GM12878 (cell line): ENCODE data around the gene MCF2L2. TPM values are rescaled to one million over a fixed set of nuclear protein-coding genes. Genes with fewer than 3 reads are reported as not detected.

Source experiments
- ATAC-seq: fragments of 200-7000 bp; cut with Tn5 transposase; 3 replicates; pipeline ENCODE4 v1.9.1; 2020; ENCODE audit warnings: mild to moderate bottlenecking, moderate library complexity
- BruUV-seq: library from RNA; stranded (reverse); fragments of 400-500 nt; replicated peaks from 2 replicates; lab custom pipeline; 2021; lab: Mats Ljungman, UMichigan
- CTCF ChIA-PET: fragments of 300-600 bp; sonication (Branson Sonifier 250); formaldehyde crosslinking; extraction: SDS; loops from one replicate; lab custom pipeline; 2021; ENCODE audit warnings: inconsistent platforms; lab: Yijun Ruan, JAX
- POLR2A ChIA-PET: fragments of 350-600 bp; formaldehyde crosslinking; extraction: SDS; loops from one replicate; lab custom pipeline; 2021; ENCODE audit warnings: inconsistent platforms; lab: Charles Lee
- RAD21 ChIA-PET: fragments of 300-600 bp; sonication (Branson Sonifier 250); formaldehyde crosslinking; loops from one replicate; lab custom pipeline; 2023; ENCODE audit warnings: antibody characterized with exemption; ENCODE audit not compliant: unreplicated experiment; lab: Charles Lee
- SMC1A ChIA-PET: fragments of 300-600 bp; sonication (Branson Sonifier 250); formaldehyde crosslinking; loops from one replicate; lab custom pipeline; 2023; ENCODE audit not compliant: unreplicated experiment, uncharacterized antibody; lab: Charles Lee
- DNase-seq: peaks from one replicate; pipeline ENCODE4 v3.0.0-alpha.2; 2011; ENCODE audit warnings: low read depth, low spot score
- FAIRE-seq: peaks from 3 replicates; lab custom pipeline; 2011; peaks lifted over from hg19 to GRCh38; lab: Jason Lieb, UNC
- H2AFZ ChIP-seq: 2 replicates; pipeline ENCODE4 v1.6.0; 2011; ENCODE audit warnings: low read depth, low read length, control low read depth; ENCODE audit not compliant: control insufficient read depth
- H3K27ac ChIP-seq: 2 replicates; pipeline ENCODE4 v1.5.1; 2011; ENCODE audit warnings: control low read depth; ENCODE audit not compliant: control insufficient read depth, insufficient read depth
- H3K27me3 ChIP-seq, 2 experiments: replicated peaks in 1 of 2; 2 replicates each; pipeline versions ENCODE4 v1.6.0 to v1.6.1; 2011; ENCODE audit warnings: low read length in 1 of 2; ENCODE audit not compliant: control insufficient read depth in 2 of 2, insufficient read depth in 2 of 2
- H3K36me3 ChIP-seq, 2 experiments: 2 replicates each; pipeline ENCODE4 v1.5.1; 2011; ENCODE audit warnings: low read length in 1 of 2; ENCODE audit not compliant: control insufficient read depth in 2 of 2, insufficient read depth in 2 of 2
- H3K4me1 ChIP-seq: 2 replicates; pipeline ENCODE4 v1.6.1; 2011; ENCODE audit warnings: mild to moderate bottlenecking, low read length, moderate library complexity, mixed read lengths; ENCODE audit not compliant: control insufficient read depth, insufficient read depth
- H3K4me2 ChIP-seq: 2 replicates; pipeline ENCODE4 v1.6.0; 2011; ENCODE audit warnings: control low read depth; ENCODE audit not compliant: control insufficient read depth, insufficient read depth
- H3K4me3 ChIP-seq: fragments of 200-600 bp; sonication (generic); 2 replicates; pipeline ENCODE4 v1.5.1; 2016
- H3K79me2 ChIP-seq: 2 replicates; pipeline ENCODE4 v1.6.0; 2011; ENCODE audit warnings: low read length; ENCODE audit not compliant: control insufficient read depth, insufficient read depth
- H3K9ac ChIP-seq: 2 replicates; pipeline ENCODE4 v1.8.0; 2011; ENCODE audit warnings: low read length, control low read depth, mixed read lengths; ENCODE audit not compliant: control insufficient read depth, insufficient read depth
- H3K9me3 ChIP-seq: replicated peaks from 3 replicates; pipeline ENCODE4 v1.5.1; 2011; ENCODE audit warnings: mild to moderate bottlenecking, low read length; ENCODE audit not compliant: control insufficient read depth, insufficient read depth
- H4K20me1 ChIP-seq: 2 replicates; pipeline ENCODE4 v1.6.0; 2011; ENCODE audit not compliant: control insufficient read depth, insufficient read depth
- ATF7 ChIP-seq: fragments of 450-650 bp; IDR thresholded peaks from 2 replicates; pipeline ENCODE4 v1.6.1; 2016; ENCODE audit warnings: low read depth, mild to moderate bottlenecking
- JUNB ChIP-seq: IDR thresholded peaks from 2 replicates; pipeline ENCODE4 v1.6.1; 2016; ENCODE audit warnings: antibody characterized with exemption, mild to moderate bottlenecking
- MEF2A ChIP-seq: IDR thresholded peaks from 2 replicates; pipeline ENCODE4 v1.6.1; 2011; ENCODE audit warnings: low read depth, mild to moderate bottlenecking, low read length, moderate library complexity; ENCODE audit not compliant: insufficient read depth
- NFXL1 ChIP-seq: fragments of 450-650 bp; IDR thresholded peaks from 2 replicates; pipeline ENCODE4 v1.6.1; 2017; ENCODE audit warnings: antibody characterized with exemption, mild to moderate bottlenecking, borderline replicate concordance
- SP1 ChIP-seq: IDR thresholded peaks from one replicate; pipeline ENCODE4 v1.6.1; 2011; ENCODE audit warnings: low read depth, low read length
- STAT3 ChIP-seq: IDR thresholded peaks from 2 replicates; pipeline ENCODE4 v1.6.1; 2011; ENCODE audit warnings: low read depth, low read length, improper control_type of control experiment
- ZBTB11 ChIP-seq: fragments of 450-650 bp; formaldehyde crosslinking; IDR thresholded peaks from 2 replicates; pipeline ENCODE4 v1.5.0; 2022; ENCODE audit warnings: mild to moderate bottlenecking, missing genetic modification characterization
- ZNF687 ChIP-seq: fragments of 450-650 bp; IDR thresholded peaks from 2 replicates; pipeline ENCODE4 v1.6.1; 2017; ENCODE audit warnings: mild to moderate bottlenecking, moderate library complexity
- WGBS: methylation state at CpG from one replicate; pipeline ENCODE4 v1.1.6; 2016; ENCODE audit warnings: low lambda C conversion rate; ENCODE audit not compliant: insufficient replicate concordance, insufficient coverage; ENCODE audit errors: missing lambda C conversion rate; 5-methylcytosine and 5-hydroxymethylcytosine counted together
- in situ Hi-C: fragments of 300-500 bp; cut with MboI; formaldehyde crosslinking; loops from 9 replicates; pipeline ENCODE4 v1.14.3; 2018; ENCODE audit warnings: mixed read lengths
- intact Hi-C: fragments of 100-400 bp; cut with micrococcal nuclease; formaldehyde crosslinking; loops from one replicate; pipeline ENCODE4 v1.14.2; 2022; ENCODE audit not compliant: unreplicated experiment
- polyA plus RNA-seq, 11 experiments: library from polyadenylated mRNA; depleted of rRNA in 4 of 11; unstranded in 6 of 11; stranded (reverse) in 5 of 11; fragments of >200 nt; fragmentation: Nextera tagmentation in 4 of 11; fragmentation: Illumina TruSeq in 1 of 11; extraction: Ambion mirVana in 4 of 11; extraction: Trizol in 1 of 11; gene quantifications; 1 replicate in 1 of 11; 2 replicates in 10 of 11; pipeline versions ENCODE4 v1.2.1 to v1.2.3, GENCODE V29; 2011 to 2016; ENCODE audit warnings: inconsistent platforms in 2 of 11, missing spikeins in 2 of 11, low read depth in 1 of 11
- total RNA-seq, 4 experiments: library from RNA; depleted of rRNA in 3 of 4; stranded (reverse); fragments of >200 nt in 3 of 4; fragmentation: Illumina TruSeq in 1 of 4; extraction: Trizol in 1 of 4; gene quantifications; 2 replicates each; pipeline versions ENCODE4 v1.2.1 to v1.2.3, GENCODE V29; 2013 to 2021
- TF ChIP-seq, protein P1 (sequence below): IDR thresholded peaks from 2 replicates; pipeline ENCODE4 v1.6.1; 2012; ENCODE audit warnings: improper control_type of control experiment, low read depth, low read length; ENCODE audit not compliant: insufficient replicate concordance
- TF ChIP-seq, protein P2 (sequence below): fragments of 150-350 bp; IDR thresholded peaks from 2 replicates; pipeline ENCODE4 v1.6.1; 2014; ENCODE audit warnings: mild to moderate bottlenecking, low read depth, low read length

MCF2L2 gene
- total and polyA plus RNA-seq, 10 of the 15 experiments (the other 5 are each of a cell fraction or from before 2014, with no cell fraction given): 0.37 to 2.8 (median 1.4) TPM

DNA sequence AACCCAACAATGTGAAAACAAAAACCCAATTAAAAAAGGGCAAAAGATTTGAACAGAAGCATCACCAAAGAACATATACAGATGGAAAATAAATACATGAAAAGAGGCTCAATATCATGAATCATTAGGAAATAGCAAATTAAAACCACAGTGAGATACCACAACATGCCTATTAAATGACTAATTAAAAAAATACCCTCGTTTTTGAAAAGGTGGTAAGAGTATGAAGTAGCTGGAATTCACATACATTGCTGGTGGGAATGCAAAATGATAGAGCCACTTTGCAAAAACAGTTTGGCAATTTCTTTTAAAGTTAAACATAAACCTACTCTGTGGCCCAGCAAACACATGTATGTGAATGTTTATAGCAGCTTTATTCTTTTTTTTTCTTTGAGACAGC is 99.6 kb downstream of the MCF2L2 start:
- no TSS peak for BruUV-seq
- POLR2A ChIA-PET: no interaction called here
- no peak for DNase-seq
- no peak overlapping the region for H3K27ac ChIP-seq
- no peak for FAIRE-seq
- in situ Hi-C loops: no loop called here
- SMC1A ChIA-PET: interaction anchor here (0.7 to 0.9 kb wide), 3 partner anchors 12 to 144 kb away, joined by 3 read pairs; no protein-coding TSS in a partner anchor
- 0% methylated on average over 1 of the region's 1 CpG for WGBS
- H3K27me3 ChIP-seq: no peaks in the 10 kb centered on the region
- H3K4me2 ChIP-seq: no peak overlapping the region
- H3K4me3 ChIP-seq: no peak overlapping the region
- H3K79me2 ChIP-seq: no peaks in the 10 kb centered on the region
- no peak overlapping the region for H2AFZ ChIP-seq
- no peaks in the 10 kb centered on the region for H3K9me3 ChIP-seq
- CTCF ChIA-PET: no interaction called here
- H3K4me1 ChIP-seq: no peaks in the 10 kb centered on the region
- RAD21 ChIA-PET: no interaction called here
- no peaks in the 10 kb centered on the region for H3K36me3 ChIP-seq
- H4K20me1 ChIP-seq: no peaks in the 10 kb centered on the region
- H3K9ac ChIP-seq: no peak overlapping the region
- intact Hi-C loops: no loop called here
- no peak for ATAC-seq
- TF ChIP-seq, protein P1, sequence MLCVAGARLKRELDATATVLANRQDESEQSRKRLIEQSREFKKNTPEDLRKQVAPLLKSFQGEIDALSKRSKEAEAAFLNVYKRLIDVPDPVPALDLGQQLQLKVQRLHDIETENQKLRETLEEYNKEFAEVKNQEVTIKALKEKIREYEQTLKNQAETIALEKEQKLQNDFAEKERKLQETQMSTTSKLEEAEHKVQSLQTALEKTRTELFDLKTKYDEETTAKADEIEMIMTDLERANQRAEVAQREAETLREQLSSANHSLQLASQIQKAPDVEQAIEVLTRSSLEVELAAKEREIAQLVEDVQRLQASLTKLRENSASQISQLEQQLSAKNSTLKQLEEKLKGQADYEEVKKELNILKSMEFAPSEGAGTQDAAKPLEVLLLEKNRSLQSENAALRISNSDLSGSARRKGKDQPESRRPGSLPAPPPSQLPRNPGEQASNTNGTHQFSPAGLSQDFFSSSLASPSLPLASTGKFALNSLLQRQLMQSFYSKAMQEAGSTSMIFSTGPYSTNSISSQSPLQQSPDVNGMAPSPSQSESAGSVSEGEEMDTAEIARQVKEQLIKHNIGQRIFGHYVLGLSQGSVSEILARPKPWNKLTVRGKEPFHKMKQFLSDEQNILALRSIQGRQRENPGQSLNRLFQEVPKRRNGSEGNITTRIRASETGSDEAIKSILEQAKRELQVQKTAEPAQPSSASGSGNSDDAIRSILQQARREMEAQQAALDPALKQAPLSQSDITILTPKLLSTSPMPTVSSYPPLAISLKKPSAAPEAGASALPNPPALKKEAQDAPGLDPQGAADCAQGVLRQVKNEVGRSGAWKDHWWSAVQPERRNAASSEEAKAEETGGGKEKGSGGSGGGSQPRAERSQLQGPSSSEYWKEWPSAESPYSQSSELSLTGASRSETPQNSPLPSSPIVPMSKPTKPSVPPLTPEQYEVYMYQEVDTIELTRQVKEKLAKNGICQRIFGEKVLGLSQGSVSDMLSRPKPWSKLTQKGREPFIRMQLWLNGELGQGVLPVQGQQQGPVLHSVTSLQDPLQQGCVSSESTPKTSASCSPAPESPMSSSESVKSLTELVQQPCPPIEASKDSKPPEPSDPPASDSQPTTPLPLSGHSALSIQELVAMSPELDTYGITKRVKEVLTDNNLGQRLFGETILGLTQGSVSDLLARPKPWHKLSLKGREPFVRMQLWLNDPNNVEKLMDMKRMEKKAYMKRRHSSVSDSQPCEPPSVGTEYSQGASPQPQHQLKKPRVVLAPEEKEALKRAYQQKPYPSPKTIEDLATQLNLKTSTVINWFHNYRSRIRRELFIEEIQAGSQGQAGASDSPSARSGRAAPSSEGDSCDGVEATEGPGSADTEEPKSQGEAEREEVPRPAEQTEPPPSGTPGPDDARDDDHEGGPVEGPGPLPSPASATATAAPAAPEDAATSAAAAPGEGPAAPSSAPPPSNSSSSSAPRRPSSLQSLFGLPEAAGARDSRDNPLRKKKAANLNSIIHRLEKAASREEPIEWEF: no peak
- TF ChIP-seq ATF7 (no peak), ZBTB11 (CRISPR knock-in tag) (no peak), NFXL1 (no peak), ZNF687 (no peak), JUNB (no peak), MEF2A (no peak), STAT3 (no peak), SP1 (no peak)
- TF ChIP-seq, protein P2, sequence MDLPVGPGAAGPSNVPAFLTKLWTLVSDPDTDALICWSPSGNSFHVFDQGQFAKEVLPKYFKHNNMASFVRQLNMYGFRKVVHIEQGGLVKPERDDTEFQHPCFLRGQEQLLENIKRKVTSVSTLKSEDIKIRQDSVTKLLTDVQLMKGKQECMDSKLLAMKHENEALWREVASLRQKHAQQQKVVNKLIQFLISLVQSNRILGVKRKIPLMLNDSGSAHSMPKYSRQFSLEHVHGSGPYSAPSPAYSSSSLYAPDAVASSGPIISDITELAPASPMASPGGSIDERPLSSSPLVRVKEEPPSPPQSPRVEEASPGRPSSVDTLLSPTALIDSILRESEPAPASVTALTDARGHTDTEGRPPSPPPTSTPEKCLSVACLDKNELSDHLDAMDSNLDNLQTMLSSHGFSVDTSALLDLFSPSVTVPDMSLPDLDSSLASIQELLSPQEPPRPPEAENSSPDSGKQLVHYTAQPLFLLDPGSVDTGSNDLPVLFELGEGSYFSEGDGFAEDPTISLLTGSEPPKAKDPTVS: no peak
